COLO668 (cell line): ENCODE results near the gene LAMTOR5.
"Not testable (repeated sequence)": the region's sequence is repeated elsewhere in the genome, so short reads cannot be mapped to it uniquely, and the experiment has no call there.

ENCODE experiments used
- DNase-seq: peaks from one replicate; lab custom pipeline; 2025; ENCODE audit not compliant: unreplicated experiment; lab: John Stamatoyannopoulos, UW

The LAMTOR5 gene

GRCh38 chr1:110407260-110408210 lies at the start of gene LAMTOR5:
Gene LAMTOR5, minus strand, starts transcription at chr1:110407694. Its CDS starts 74 bp downstream, at chr1:110407620.
- peak; percentile 96 for DNase-seq

- DNase-seq: no peak
Observed at GRCh38 chr1:110457206-110457605, 49.7 kb upstream of the LAMTOR5 start.

- DNase-seq: no peak
Observed at GRCh38 chr1:110455151-110455550, 47.7 kb upstream of the LAMTOR5 start.

GRCh38 chr1:110454328-110454727 lies 46.8 kb upstream of the LAMTOR5 start:
- DNase-seq: no peak

- no peak for DNase-seq
Observed at GRCh38 chr1:110453829-110454228, 46.3 kb upstream of the LAMTOR5 start.

- no peak for DNase-seq
Observed at GRCh38 chr1:110452330-110452729, 44.8 kb upstream of the LAMTOR5 start.

GRCh38 chr1:110450929-110451328 lies 43.4 kb upstream of the LAMTOR5 start, which contains the start of gene PROK1:
Gene PROK1, plus strand, starts transcription at chr1:110451149. Its CDS starts 68 bp downstream, at chr1:110451217.
- DNase-seq: no peak

- no peak for DNase-seq
Observed at GRCh38 chr1:110449661-110450651, 42.5 kb upstream of the LAMTOR5 start.

- no peak for DNase-seq
Observed at GRCh38 chr1:110444561-110444960, 37.1 kb upstream of the LAMTOR5 start.

GRCh38 chr1:110443451-110443850 lies 36.0 kb upstream of the LAMTOR5 start:
- DNase-seq: no peak

- DNase-seq: no peak
Observed at GRCh38 chr1:110441888-110442287, 34.4 kb upstream of the LAMTOR5 start.

- no peak for DNase-seq
Observed at GRCh38 chr1:110440877-110441276, 33.4 kb upstream of the LAMTOR5 start.

GRCh38 chr1:110439873-110440272 lies 32.4 kb upstream of the LAMTOR5 start:
- not testable (repeated sequence) for DNase-seq

GRCh38 chr1:110438893-110439292 lies 31.4 kb upstream of the LAMTOR5 start:
- DNase-seq: no peak

GRCh38 chr1:110437645-110438299 lies 30.3 kb upstream of the LAMTOR5 start:
- DNase-seq: not testable (repeated sequence)

- DNase-seq: no peak
Observed at GRCh38 chr1:110436635-110437034, 29.1 kb upstream of the LAMTOR5 start.

GRCh38 chr1:110434946-110435345 lies 27.5 kb upstream of the LAMTOR5 start:
- no peak for DNase-seq

- DNase-seq: peak; percentile 60
Observed at GRCh38 chr1:110433803-110434202, 26.3 kb upstream of the LAMTOR5 start.

GRCh38 chr1:110433213-110433612 lies 25.7 kb upstream of the LAMTOR5 start:
- DNase-seq: no peak

- no peak for DNase-seq
Observed at GRCh38 chr1:110430901-110431300, 23.4 kb upstream of the LAMTOR5 start.

GRCh38 chr1:110430366-110430765 lies 22.9 kb upstream of the LAMTOR5 start:
- DNase-seq: no peak
